Left forelimb (tissue), 1 donor: ENCODE measurements around the gene MGAM2.

Experiments used
- DNase-seq: peaks from one replicate; pipeline ENCODE4 v3.0.0-alpha.2; 2018; ENCODE audit warnings: low spot score

MGAM2 gene

DNA sequence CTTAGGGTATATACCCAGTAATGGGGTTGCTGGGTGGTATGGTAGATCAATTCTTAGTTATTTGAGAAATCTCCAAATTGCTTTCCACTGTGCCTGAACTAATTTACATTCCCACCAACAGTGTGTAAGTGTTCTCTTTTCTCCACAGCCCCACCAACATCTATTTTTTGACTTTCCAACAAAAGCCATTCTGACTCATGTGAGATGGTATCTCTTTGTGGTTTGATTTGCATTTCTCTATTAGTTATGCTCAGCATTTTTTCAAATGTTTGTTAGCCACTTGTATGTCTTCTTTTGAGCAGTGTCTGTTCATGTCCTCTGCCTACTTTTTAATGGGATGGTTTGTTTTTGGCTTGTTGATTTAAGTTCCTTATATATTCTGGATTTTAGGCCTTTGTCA lies 66.4 kb downstream of the MGAM2 start:
- DNase-seq = no peak

DNA sequence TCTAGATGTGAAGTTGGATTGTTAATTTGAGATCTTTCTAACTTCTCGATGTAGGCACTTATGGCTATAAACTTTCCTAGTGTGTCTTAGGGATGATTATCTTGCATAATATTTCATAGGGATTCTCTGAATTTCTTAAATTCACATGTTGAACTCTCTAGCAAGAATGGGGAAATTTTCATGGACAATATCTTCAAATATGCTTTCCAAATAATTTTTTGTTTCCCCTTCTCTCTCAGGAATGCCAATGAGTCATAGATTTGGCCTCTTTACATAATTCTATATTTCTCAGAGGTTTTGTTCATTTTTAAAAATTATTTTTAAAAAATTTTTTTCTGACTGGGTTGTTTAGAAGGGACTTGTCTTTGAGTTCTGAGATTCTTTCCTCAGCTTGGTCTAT lies 68.9 kb downstream of the MGAM2 start:
- no peak for DNase-seq

DNA sequence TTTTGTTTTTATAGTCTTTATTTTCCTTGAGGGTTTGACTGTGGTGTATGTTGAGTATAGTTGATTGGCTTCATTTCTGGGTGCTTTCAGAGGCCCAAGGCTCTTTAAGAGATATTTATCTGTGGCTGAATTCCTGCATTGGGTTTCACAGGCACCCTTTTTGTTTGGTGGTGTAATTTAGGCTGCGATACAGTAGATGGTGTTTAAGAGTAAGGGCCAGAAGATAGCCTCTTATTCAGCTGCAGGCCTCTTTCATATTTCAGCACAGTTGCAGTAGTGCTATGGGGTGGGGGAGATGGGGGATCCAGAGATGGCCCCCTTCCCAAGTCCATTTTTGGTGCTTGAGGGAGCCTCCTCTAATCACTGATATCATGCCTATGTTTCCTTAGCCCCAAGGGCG lies 69.7 kb downstream of the MGAM2 start:
- no peak for DNase-seq

DNA sequence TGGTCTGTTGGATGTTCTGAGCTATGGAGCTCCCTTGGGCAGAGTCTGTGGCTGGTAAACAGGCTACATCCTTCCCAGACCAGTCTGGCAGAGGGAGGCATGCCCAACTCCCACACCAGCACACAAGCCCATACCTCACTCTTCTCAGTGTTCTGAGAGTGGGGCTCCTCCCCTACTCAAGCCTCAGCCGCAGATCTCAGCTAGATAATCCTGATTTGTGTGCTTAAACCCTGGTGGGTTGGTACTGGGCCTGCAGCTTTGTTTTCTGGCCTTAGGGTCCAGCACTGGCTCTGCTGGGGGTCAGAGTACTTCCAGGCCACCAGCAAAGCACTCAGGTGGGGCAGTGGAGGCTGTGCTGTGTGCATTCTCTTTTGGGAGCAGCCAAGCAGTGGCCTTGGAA lies 70.4 kb downstream of the MGAM2 start:
- DNase-seq = no peak

- DNase-seq = no peak
Measured at GRCh38 chr7:142185069-142185468, 73.6 kb downstream of the MGAM2 start.

DNA sequence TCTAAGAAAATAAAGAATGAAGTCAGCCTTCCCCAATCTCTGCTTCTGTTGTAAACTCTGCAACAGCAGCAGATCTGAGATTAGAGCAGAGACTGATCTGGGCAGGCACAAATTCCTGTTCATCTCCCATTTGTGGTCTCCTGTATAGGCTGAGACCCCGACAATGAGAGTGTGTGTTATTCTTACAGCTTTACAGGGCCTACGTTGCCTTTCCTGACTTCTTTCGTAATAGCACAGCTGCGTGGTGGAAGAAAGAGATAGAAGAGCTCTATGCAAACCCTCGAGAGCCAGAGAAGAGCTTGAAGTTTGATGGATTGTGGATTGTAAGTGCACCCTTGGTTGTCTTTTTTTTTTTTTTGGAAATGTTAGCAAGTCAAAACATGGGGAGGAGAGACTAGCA lies 74.3 kb downstream of the MGAM2 start:
- no peak for DNase-seq

GRCh38 chr7:142188154-142188553 lies 76.6 kb downstream of the MGAM2 start:
- DNase-seq = no peak

DNA sequence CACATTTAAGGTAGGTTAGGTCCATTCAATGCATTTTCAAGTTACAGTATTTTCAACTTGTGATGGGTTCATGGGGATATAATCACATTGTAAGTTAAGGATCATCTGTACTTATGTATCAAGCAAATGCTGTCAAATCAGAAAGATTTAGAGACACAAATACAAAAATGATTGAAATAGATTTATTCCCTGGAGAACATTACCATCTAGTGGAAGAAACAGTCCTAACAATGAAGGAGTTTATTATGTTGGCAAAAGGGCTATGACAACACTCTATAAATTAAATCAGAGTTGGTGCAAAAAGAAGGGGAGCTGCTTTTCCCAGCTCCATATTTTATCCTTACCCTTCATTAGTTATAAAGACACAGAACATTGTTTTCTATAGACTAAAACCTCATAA lies 77.3 kb downstream of the MGAM2 start:
- no peak for DNase-seq

DNA sequence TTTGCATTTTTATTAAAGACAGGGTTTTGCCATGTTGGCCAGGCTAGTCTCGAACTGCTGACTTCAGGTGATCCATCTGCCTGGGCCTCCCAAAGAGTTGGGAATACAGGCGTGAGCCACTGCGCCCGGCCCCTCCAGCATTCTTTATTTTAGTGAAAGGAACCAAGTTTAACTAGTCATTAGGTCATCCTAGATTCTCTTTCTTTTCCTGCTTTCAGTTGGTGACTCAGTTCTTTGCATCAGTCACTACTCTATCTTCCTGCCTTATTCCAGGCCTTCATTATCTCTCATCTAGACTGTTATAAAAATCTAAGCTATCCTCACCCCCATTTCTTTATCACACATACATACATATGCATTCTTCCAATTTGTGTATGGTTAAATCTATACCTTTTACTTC lies 82.7 kb downstream of the MGAM2 start:
- no peak for DNase-seq

DNA sequence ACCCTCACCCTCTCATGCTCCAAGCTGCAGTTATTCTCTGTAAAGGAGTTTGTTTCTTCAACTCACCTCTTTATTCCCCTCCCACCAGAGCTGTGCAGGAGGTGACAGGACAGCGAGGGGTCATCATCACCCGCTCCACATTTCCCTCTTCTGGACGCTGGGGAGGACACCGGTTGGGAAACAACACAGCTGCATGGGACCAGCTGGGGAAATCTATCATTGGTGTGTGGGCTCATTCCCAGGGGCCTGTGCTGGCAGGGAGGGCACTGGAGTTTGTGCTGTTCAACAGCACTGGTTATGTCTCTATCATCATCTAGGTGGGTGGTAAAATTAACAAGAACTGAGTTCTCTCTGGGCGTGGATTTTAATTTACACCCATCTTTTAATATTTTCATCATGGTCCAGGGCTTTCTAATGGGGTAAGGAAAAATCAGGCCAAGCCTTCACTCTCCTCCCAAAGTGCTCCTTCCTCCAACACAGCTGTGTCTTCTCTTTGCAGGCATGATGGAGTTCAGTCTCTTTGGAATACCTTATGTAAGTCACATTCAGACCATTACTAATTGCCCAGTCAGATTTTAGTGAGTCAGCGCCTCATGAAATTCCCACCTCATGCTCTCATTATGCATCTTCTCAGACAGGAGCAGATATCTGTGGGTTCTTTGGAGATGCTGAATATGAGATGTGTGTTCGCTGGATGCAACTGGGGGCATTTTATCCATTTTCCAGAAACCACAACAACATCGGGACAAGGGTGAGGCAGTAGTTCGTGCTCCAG lies 84.7 kb downstream of the MGAM2 start:
- no peak for DNase-seq

DNA sequence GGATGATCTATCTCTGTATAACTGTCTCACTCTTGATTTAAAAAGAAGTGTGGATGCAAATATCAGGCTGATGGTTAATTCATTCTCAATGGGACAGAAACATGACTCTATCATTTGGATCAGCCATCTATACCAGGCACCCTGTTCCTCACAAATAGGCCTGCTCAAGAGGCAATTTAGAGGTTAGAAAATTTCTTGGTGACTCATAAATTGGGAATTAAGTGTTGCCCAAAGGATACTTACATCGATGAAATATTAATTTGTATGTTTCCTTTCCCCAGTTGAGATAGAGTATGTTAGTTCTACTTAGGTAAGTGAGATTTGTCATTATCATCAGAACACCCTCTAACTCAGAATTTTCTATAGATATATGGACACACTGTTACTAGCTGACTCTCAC lies 88.7 kb downstream of the MGAM2 start:
- no peak for DNase-seq

DNA sequence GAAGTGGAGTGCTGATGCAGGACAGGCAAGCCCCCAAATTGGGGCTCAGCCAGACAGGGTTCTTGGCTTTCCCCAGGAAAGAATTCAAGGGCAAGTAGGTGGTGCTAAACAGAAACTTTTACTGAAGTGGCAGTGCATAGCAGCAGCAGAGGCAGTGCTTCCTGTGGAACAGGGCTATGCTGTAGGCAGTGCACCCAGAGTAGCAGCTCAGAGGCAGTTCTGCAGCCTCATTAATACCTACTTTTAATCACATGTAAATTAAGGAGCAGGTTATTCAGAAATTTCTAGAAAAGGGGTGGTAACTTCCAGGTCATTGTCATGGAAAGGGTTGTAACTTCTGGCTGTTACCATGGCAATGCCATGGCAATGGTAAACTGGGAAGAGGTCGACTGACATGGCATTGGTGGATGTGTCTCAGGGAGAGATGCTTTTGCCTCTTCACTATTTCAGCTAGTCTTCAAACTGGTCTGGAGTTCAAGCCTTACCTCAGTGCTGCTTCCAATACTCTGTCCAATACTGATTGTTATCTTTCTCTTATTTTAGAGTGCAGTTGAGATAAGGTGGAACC lies 117.1 kb downstream of the MGAM2 start:
- no peak for DNase-seq

- DNase-seq = no peak
Measured at GRCh38 chr7:142231716-142232115, 120.2 kb downstream of the MGAM2 start.

- DNase-seq = no peak
Measured at GRCh38 chr7:142240546-142240945, 129.0 kb downstream of the MGAM2 start.

DNA sequence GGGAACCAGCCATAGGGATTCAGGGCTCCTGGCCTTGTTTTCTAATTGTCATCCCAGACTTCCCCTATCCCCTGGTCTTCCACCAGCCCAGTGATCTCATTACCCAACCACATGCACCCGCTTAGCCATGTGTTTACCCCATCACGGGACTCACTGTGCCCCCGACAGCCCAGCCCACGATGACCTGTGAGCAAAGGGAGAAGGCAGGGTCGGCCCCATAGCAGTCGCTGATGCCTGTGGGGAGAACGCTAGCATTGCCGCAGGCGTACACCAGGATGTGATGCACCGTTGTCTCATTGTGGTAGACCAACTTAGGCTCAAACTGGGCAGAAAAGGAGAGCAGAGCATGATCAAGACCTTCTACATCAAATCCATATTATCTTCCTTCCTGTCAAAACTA lies 132.3 kb downstream of the MGAM2 start:
- no peak for DNase-seq

- DNase-seq = no peak
Measured at GRCh38 chr7:142248166-142249160, 136.9 kb downstream of the MGAM2 start.

GRCh38 chr7:142249918-142250317 lies 138.4 kb downstream of the MGAM2 start:
- DNase-seq = no peak

GRCh38 chr7:142250705-142251104 lies 139.2 kb downstream of the MGAM2 start:
- no peak for DNase-seq

GRCh38 chr7:142257958-142258357 lies 146.4 kb downstream of the MGAM2 start, which contains the start of gene PRSS58:
PRSS58 (minus strand) TSS chr7:142258058; CDS start chr7:142257707, 351 bp downstream.
- DNase-seq = no peak

DNA sequence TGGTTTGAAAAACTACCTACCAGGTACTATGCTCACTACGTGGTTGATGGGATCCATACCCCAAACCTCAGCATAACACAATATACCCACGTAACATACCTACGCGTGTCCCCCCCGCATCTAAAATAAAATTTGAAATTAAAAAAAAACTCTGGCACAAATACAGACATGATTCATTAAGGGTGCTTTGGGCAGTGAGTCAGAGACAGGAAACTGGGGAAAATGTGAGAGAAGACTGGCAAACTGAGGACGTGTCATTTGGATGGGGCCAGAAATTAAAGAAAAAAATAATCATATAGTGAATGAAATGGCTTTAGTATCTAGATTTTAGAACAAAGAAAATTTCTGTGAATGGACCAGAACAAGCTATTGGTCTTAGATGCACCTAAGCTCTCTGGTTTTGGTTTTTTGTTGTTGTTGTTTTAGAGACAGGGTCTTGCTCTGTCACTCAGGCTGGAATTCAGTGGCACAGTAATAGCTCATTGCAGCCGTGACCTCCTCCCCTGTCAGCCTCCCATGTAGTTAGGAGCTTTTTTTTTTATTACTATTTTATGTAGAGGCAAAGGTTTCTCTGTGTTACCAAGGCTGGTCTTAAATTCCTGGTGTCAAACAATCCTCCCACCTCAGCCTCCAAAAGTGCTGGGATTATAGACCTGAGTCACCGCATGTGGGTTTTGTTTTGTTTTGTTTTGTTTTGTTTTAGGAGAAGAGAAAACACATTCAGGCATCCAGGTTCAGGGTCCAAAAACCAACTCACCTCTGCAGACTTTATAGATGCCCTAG lies 152.3 kb downstream of the MGAM2 start:
- no peak for DNase-seq
